Upper lobe of left lung (tissue), 4 donors: Measurements from ENCODE around the gene C10orf120.

Source experiments
- CTCF ChIP-seq, 6 experiments: fragments of 450-650 bp in 4 of 6; fragments of 200-600 bp in 2 of 6; sonication (generic) in 2 of 6; IDR thresholded peaks; one replicate each; pipeline ENCODE4 v1.5.1; 2016 to 2019; ENCODE audit warnings: antibody characterized with exemption in 6 of 6
- EP300 ChIP-seq, 4 donors: sonication (generic); formaldehyde crosslinking; IDR thresholded peaks; one replicate each; pipeline ENCODE4 v1.5.1; 2017; ENCODE audit warnings: antibody characterized with exemption in 4 of 4, control low read depth in 2 of 4
- POLR2A ChIP-seq, 4 donors: fragments of 450-650 bp; IDR thresholded peaks; one replicate each; pipeline ENCODE4 v1.5.1; 2016 to 2017; ENCODE audit warnings: antibody characterized with exemption in 4 of 4, mild to moderate bottlenecking in 2 of 4
- POLR2AphosphoS5 ChIP-seq, 2 donors: sonication (generic); formaldehyde crosslinking; IDR thresholded peaks; one replicate each; pipeline ENCODE4 v1.5.1; 2017; ENCODE audit warnings: antibody characterized with exemption in 2 of 2

DNA sequence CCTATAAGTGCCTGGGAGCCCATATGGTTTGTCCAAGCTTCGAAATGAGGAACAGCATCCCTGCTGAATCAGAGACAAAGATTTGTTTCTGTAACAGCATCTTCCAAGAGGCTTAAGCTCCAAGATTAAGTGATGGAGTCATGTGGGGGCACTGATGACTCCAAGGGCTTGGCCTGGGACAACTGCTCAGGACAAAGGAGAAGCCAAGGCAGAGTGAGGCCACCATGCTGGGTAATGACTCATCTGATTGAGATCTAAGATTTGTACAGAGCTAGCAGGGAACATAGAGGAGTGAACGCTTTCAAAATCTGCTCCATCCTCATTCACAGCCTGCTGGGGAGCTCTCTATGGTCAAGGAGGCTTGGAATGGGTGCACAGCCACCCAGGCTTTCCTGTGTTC lies 49.3 kb downstream of the C10orf120 start:
- no peak for TF ChIP-seq CTCF (IDR thresholded peaks at IDR 0.05)
- no peak for TF ChIP-seq POLR2AphosphoS5 (IDR thresholded peaks at IDR 0.05)
- TF ChIP-seq POLR2A (IDR thresholded peaks at IDR 0.05) = no peak
- no peak for TF ChIP-seq EP300 (IDR thresholded peaks at IDR 0.05)
